ENCODE data around the gene ZFHX2. TPM values are rescaled to one million over a fixed set of nuclear protein-coding genes. Genes with fewer than 3 reads are reported as not detected.
"Not testable (repeated sequence)": the region's sequence is repeated elsewhere in the genome, so short reads cannot be mapped to it uniquely, and the experiment has no call there.

ZFHX2 gene
- total RNA-seq (10 to 100 TPM in 1 of 2 donors, 1 to 10 TPM in 1; 9.2 to 21.2 TPM), polyA plus RNA-seq (ENCODE audit: insufficient read depth, low read depth, low replicate concordance) (34.3 TPM)
- long read RNA-seq, donor 1 = 0 reads
- long read RNA-seq, donor 2 = 0 reads

DNA sequence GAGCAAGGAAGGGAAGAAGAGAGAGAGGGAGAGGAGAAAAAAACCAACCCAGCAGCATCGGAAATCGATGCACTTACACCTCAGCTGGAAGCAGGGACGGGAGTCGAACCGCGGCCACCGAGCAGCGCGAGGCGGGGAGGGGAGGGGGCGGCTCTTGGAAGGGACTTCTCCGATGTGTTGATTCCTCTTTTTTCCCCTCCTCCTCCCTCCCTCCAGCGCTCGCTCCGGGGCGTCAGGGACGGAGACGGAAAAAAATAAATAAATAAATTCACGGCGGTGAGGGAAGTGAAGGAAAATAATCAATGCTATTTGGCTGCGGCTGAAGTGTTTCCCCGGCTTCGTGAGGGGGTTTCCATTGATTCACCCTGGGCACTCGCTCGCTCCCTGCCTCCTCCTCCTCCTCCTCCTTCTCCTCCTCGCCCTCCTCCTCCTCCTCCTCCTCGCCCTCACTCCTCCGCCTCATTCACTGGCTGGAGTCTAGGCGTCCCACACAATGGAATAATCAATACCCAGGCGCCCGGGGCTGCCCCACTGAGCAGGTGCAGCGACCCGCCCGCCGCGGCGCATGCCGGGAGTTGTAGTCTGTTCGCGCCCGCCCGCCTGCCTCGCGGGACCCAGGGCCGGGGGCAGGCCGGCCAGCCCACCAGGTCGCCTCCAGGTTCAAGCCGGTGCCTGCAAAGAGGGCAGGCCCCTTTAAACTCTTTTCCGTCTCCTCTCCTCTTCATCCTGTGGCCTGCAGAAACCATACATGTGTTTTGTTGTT, at the start of gene ZFHX2:
ZFHX2 (minus strand) TSS at position 500 of the 763 bp plus-strand sequence. CDS start 16,440 bp downstream, outside the sequence.
- intact Hi-C loops (cut with DNase I; ENCODE audit: low total_unique reads) = no loop called here
- no peaks in the 10 kb centered on the region for H3K36me3 ChIP-seq (ENCODE audit: low read depth, missing control alignments)
- 0 to 1% methylated on average over 49 of the region's 49 CpGs for WGBS, 2 donors
- H3K4me1 ChIP-seq = peaks cover 14% of the 10 kb centered on the region
- TF ChIP-seq, protein P1, sequence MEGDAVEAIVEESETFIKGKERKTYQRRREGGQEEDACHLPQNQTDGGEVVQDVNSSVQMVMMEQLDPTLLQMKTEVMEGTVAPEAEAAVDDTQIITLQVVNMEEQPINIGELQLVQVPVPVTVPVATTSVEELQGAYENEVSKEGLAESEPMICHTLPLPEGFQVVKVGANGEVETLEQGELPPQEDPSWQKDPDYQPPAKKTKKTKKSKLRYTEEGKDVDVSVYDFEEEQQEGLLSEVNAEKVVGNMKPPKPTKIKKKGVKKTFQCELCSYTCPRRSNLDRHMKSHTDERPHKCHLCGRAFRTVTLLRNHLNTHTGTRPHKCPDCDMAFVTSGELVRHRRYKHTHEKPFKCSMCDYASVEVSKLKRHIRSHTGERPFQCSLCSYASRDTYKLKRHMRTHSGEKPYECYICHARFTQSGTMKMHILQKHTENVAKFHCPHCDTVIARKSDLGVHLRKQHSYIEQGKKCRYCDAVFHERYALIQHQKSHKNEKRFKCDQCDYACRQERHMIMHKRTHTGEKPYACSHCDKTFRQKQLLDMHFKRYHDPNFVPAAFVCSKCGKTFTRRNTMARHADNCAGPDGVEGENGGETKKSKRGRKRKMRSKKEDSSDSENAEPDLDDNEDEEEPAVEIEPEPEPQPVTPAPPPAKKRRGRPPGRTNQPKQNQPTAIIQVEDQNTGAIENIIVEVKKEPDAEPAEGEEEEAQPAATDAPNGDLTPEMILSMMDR (IDR thresholded peaks at IDR 0.05) = no peak
- TF ChIP-seq POLR2A (IDR thresholded peaks at IDR 0.05) = no peak
- peak within 1 kb of the TSS; percentile 53 to 60 for H3K4me3 ChIP-seq
- H3K27me3 ChIP-seq = no peaks in the 10 kb centered on the region
- no peaks in the 10 kb centered on the region for H3K9me3 ChIP-seq
- H3K27ac ChIP-seq = peak within 1 kb of the TSS in 1 of 2 donors; percentile 45
- peak; percentile 92 for DNase-seq

DNA sequence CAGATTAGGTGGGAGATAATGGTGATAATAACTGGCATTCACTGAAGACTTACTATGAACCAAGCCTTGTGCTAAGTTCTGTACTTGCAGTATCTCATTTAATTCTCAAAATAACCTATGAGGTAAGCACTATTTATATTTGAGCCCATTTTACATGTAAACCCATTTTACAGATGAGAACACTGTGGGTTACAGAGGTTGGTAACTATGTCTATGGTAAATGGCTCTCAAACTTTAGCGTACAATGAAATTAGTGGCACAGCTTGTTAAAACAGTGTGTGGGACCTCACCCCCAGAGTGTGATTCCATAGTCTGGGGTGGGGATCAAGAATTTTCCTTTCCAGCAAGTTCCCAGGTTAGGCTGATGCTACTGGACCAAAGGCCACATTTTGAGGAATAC, 49.2 kb upstream of the ZFHX2 start:
- Histone ChIP-seq H3K4me3 (no peak overlapping the region), H3K4me1 (no peaks in the 10 kb centered on the region), H3K27me3 (no peaks in the 10 kb centered on the region), H3K36me3 (ENCODE audit: low read depth, missing control alignments) (no peaks in the 10 kb centered on the region), H3K9me3 (no peaks in the 10 kb centered on the region), H3K27ac (no peak overlapping the region)
- no peak for DNase-seq
- WGBS, 2 donors = 93 to 97% methylated on average over 1 of the region's 1 CpG
- intact Hi-C loops (cut with DNase I; ENCODE audit: low total_unique reads) = no loop called here
- no peak for TF ChIP-seq POLR2A (IDR thresholded peaks at IDR 0.05)
- TF ChIP-seq, protein P1 (IDR thresholded peaks at IDR 0.05) = no peak

DNA sequence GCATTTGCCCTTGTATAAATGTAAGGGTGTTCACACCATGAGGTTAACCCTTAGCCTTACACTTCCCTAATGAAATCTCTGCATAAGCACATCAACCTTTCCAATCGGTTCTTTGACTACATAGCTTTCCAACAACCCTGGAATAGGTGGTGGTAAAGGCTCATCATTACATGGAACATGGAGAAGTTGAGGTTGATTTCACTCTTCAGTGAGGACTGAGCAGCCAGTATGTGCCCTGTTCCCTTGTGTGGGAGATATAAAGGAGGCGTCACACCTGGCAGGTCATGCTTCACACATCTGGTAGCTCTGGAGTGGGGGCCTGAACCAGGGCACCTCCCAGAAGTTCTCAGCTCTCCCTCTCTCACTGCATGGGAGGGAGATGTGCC, 48.8 kb upstream of the ZFHX2 start:
- Histone ChIP-seq H3K27me3 (no peaks in the 10 kb centered on the region), H3K36me3 (ENCODE audit: low read depth, missing control alignments) (no peaks in the 10 kb centered on the region), H3K4me1 (no peaks in the 10 kb centered on the region), H3K9me3 (no peaks in the 10 kb centered on the region), H3K27ac (no peak overlapping the region), H3K4me3 (no peak overlapping the region)
- TF ChIP-seq, protein P1 (IDR thresholded peaks at IDR 0.05) = no peak
- no peak for TF ChIP-seq POLR2A (IDR thresholded peaks at IDR 0.05)
- DNase-seq = no peak
- 86 to 97% methylated on average over 2 of the region's 2 CpGs for WGBS, 2 donors
- intact Hi-C loops (cut with DNase I; ENCODE audit: low total_unique reads) = no loop called here

DNA sequence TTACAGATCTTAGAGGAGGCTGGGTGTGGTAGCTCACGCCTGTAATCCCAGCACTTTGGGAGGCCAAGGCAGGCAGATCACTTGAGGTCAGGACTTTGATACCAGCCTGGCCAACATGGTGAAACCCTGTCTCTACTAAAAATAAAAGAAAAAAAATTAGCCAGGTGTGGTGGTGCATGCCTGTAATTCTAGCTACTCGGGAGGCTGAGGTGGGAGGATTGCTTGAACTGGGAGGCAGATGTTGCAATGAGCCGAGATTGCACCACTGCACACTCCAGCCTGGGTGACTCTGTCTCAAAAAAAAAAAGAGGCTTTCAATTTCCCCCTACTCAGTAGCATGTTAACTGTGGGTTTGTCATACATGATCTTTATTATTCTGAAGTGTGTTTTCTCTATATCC, 42.6 kb upstream of the ZFHX2 start:
- H3K4me3 ChIP-seq; H3K4me1 ChIP-seq; H3K36me3 ChIP-seq (ENCODE audit: low read depth, missing control alignments); H3K27ac ChIP-seq; intact Hi-C loops (cut with DNase I; ENCODE audit: low total_unique reads); H3K27me3 ChIP-seq; DNase-seq; H3K9me3 ChIP-seq: not testable (repeated sequence)
- WGBS, 2 donors = 90 to 92% methylated on average over 3 of the region's 3 CpGs

DNA sequence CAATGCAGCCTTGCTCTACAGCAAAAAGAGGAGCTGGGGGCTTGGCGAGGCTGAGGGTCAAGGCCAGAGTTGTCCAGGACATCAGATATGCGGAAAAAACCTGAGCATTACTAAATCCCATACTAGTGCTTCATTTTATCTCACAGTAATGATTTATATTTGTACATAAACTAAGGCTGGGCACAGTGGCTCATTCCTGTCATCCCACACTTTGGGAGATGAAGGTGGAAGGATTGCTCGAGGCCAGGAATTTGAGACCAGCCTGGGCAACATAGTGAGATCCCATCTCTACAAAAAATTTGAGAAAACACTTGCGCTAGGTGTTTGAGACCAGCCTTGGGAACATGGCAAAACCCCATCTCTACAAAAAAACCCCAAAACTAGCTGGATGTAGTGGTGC, 38.6 kb upstream of the ZFHX2 start:
- H3K36me3 ChIP-seq (ENCODE audit: low read depth, missing control alignments) = no peaks in the 10 kb centered on the region
- no peaks in the 10 kb centered on the region for H3K9me3 ChIP-seq
- intact Hi-C loops (cut with DNase I; ENCODE audit: low total_unique reads) = no loop called here
- peaks cover 6% of the 10 kb centered on the region for H3K4me1 ChIP-seq
- no peak overlapping the region for H3K27ac ChIP-seq
- H3K4me3 ChIP-seq = no peak overlapping the region
- TF ChIP-seq, protein P1 (IDR thresholded peaks at IDR 0.05) = no peak
- no peak for TF ChIP-seq POLR2A (IDR thresholded peaks at IDR 0.05)
- 80 to 88% methylated on average over 4 of the region's 4 CpGs for WGBS, 2 donors
- no peak for DNase-seq
- H3K27me3 ChIP-seq = no peaks in the 10 kb centered on the region

Measured in testis (tissue), 5 donors.